IPS-NIHi11 (cell line): ENCODE measurements around the gene BIRC5.
"Not testable (repeated sequence)": the region's sequence is repeated elsewhere in the genome, so short reads cannot be mapped to it uniquely, and the experiment has no call there.

ENCODE experiments used
- DNase-seq: peaks from one replicate; pipeline ENCODE4 v3.0.0; 2012; ENCODE audit warnings: mixed read lengths, low spot score

BIRC5 gene

GRCh38 chr17:78214016-78214705 lies at the start of gene BIRC5:
Gene BIRC5, plus strand, starts transcription at chr17:78214253. Its CDS starts 64 bp downstream, at chr17:78214317.
- DNase-seq = peak; percentile 98

GRCh38 chr17:78164748-78165607 lies 49.1 kb upstream of the BIRC5 start:
- DNase-seq = no peak

DNA sequence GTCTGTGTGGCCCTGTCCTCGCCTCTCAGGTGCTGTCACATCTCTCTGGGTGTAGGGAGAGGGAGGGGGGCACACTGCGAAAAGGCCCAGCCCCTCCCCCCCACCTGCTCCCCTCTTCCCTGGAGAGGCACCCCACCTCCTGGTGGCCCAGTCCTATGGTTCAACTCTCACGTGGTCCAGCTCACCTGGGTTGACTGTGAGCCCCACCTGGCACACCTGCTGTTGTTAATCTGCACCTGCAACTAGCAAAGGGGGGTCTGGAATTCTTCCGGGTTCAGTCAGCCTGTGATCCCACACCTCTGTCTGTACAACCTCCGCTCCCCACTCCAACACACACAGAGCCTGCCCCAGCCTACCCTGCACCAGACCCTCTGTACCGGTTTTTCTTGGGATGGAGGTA lies 47.6 kb upstream of the BIRC5 start:
- no peak for DNase-seq

DNA sequence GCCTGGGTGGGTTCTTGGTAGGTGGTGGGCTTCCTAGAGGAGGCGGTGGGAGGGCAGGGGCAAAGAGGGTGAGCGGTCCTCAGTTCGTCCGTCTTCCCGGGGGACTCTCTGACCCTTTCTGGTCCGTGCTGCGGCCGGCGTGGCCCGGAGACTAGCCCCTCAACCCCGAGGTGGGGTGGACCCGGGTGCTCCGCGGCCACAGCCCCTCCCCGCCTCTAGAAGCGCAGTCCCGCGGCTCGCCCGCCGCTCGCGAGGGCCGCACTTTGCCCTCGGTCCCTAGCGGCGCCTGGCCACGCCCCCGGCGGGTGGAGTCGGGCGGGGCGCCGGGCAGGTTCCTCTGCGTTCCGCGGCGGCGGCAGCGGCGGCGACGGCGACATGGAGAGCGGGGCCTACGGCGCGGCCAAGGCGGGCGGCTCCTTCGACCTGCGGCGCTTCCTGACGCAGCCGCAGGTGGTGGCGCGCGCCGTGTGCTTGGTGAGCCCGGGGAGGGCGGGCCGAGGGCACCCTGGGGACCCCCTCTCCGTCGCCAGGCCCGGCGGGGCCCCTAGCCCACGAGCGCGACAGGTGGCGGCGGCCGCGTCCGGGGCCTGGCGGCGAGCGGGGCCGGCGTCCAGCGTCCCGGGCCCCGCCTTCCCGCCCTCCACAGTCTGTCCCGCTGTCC lies 45.7 kb upstream of the BIRC5 start, which contains the start of gene SYNGR2:
Gene SYNGR2 (plus strand): TSS at position 340 of the 661 bp plus-strand sequence. CDS start 36 bp downstream, at position 376.
- peak; percentile 100 for DNase-seq

DNA sequence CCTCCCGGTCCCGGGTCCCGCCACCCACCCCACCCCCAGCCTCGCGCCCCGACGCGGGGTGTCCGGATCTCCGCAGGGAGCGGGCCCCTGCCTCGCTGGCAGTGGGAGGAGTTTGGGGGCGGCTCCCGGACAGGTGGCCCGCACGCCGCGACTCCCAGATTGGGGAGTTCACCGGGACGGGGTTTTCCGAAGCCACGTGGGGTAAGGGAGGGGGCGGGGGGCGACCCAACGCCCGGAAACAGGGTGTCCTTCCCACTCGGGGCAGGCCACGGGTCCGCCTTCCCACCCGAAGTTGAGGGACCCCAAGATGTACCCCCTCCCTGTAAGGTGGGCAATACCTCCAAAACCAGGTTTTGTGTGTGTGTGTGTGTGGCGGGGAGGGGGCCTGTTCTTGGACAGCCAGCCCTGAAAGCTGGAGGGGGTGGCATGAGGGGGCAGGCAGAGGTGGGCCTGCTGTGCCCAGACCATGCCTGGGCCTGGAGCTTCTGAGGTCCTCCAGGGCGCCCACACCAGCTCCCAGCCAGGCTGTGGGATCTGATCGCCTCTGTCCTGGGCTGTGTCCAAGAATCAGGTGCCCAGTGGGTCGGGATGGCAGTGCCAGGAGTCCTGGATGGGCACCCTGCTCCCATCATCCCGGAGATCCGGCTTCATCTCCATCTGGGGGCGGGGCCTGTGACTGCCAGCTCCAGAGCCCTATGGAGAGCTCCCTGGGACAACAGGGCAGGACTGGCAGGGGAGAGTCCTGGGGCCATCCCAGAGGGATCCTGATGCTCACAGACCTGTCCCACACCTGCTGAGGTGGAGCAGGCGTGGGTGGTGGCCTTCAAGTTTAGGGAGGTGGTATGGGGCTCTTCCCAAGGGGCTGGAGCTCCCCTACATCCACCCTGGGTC lies 44.9 kb upstream of the BIRC5 start:
- DNase-seq = peak; percentile 72

GRCh38 chr17:78170692-78171590 lies 43.1 kb upstream of the BIRC5 start:
- no peak for DNase-seq

- not testable (repeated sequence) for DNase-seq
Observed at GRCh38 chr17:78171591-78172248, 42.3 kb upstream of the BIRC5 start.

- no peak for DNase-seq
Observed at GRCh38 chr17:78172249-78173051, 41.6 kb upstream of the BIRC5 start.

- DNase-seq = no peak
Observed at GRCh38 chr17:78173097-78173715, 40.8 kb upstream of the BIRC5 start.

DNA sequence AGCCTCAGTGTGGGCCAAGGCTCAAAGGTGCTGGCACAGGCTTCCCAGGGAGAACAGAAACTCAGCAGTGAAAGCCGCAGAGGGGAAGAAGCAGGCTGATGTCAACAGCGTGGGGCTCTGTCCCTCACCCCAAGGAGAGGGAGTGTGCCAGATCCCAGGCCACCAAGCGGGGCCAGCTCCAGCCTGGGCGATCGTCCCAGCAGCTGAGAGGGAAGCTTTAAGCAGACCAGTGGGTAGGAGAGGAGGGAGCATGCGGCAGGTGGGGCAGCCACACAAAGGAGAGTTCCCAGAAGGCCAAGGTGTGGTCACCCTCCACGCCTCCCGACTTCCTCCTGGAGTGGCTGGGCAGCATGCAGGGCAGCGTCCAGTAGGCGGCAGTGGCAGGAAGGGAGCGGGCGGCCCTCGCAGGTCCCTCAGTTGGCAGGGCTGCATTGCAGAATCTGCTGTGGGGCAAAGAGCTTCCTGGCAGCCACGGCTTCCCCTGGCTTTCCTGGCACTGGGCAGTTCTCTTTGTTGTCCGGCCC lies 39.6 kb upstream of the BIRC5 start:
- DNase-seq = no peak

- no peak for DNase-seq
Observed at GRCh38 chr17:78174870-78175642, 39.0 kb upstream of the BIRC5 start.

GRCh38 chr17:78175643-78175981 lies 38.4 kb upstream of the BIRC5 start:
- DNase-seq = no peak

DNA sequence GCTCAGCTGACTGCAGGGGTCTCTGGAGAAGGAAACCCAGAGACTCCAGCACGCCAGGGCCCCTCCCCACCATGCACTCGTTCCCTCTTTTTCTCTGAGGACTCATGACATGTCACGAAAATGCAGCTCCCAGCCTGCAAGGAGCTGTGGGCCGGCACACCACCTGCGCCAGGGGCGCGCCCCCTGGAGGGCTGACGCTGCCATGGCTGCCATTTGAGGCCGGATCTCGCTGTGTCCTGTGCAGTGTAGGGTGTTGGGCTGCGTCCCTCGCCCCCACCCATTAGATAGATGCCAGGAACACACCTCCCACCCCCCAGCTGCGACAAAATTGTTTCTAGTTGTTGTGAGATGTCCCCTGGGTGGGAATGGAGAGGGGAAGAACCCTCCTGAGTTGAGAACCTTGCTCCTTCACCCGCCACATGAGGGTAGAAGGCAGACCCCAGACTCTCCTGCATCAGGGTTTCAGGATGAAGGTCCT lies 37.5 kb upstream of the BIRC5 start:
- DNase-seq = peak; percentile 83

DNA sequence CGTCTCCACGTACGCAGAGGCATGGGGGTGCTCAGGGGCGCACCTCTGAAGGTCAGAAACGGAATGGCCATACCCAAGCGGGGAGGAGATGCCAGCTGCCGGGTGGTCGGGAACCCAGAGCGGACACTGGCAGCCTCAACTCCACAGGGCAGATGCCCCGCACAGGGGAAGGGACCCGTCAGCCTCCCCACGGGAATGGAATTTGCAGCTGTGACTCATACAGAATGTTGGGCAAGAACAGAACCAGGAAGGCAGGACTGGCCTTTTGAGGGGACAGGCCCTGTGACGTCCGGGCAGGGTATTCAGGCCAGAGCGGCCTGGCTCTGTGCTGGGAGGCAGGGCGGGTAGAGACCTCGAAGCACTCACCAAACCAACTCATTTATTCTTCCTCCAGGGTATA lies 34.7 kb upstream of the BIRC5 start:
- DNase-seq = no peak

DNA sequence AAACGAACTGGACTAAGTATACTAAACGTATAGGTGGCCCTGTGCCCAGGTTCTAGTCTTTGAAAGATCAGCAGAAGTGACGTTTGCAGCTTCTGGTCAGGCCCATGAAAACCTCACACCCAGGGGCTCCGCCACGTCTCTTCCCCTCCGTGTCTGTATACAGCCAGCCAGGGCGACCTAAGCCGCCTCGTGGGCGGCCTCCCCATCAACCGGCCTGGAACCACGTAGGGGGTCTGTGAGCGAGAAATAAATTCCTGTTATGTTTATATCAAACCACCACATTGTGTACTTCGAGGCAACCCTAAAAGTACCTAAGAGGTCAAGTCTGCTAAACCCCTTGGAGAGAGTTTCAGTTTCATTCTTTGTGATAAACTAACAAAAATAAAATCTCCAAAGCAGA lies 34.0 kb upstream of the BIRC5 start:
- no peak for DNase-seq

- DNase-seq = no peak
Observed at GRCh38 chr17:78180508-78180907, 33.5 kb upstream of the BIRC5 start.

DNA sequence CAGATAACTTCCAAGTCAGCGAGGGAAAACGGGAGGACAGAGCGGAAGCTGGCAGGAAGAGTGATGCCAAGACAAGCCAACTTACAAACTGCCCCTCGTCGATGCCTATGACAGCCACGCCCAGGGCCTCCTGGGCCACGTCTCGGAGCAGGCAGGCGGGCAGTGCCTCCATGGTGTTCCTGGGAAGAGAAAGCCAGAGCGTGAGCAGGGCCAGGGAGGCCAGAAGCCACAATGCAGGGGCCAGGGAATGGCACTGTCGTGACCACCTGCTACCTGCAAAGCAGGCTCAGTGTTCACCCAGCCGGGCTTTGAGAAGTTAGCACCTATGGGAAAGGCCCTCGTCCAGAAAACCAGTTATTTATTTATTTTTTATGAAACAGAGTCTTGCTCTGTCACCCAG lies 31.5 kb upstream of the BIRC5 start:
- DNase-seq = no peak

GRCh38 chr17:78183916-78184315 lies 30.1 kb upstream of the BIRC5 start:
- no peak for DNase-seq
